DOHH2 (cell line): ENCODE measurements around the gene FBXW10.
"Not testable (repeated sequence)": the region's sequence is repeated elsewhere in the genome, so short reads cannot be mapped to it uniquely, and the experiment has no call there.

Experiments
- EZH2phosphoT487 ChIP-seq: fragments of 200-600 bp; sonication (generic); IDR thresholded peaks from 2 replicates; pipeline ENCODE4 v1.6.1; 2017; ENCODE audit warnings: borderline replicate concordance, mild to moderate bottlenecking, antibody characterized with exemption, low read length, moderate library complexity, mixed read lengths
- TF ChIP-seq, protein P1 (sequence below): fragments of 200-600 bp; sonication (generic); IDR thresholded peaks from one replicate; pipeline ENCODE4 v1.5.1; 2014; ENCODE audit warnings: antibody characterized with exemption, mild to moderate bottlenecking, low read depth, low read length; ENCODE audit not compliant: poor library complexity, severe bottlenecking

- TF ChIP-seq, protein P1, sequence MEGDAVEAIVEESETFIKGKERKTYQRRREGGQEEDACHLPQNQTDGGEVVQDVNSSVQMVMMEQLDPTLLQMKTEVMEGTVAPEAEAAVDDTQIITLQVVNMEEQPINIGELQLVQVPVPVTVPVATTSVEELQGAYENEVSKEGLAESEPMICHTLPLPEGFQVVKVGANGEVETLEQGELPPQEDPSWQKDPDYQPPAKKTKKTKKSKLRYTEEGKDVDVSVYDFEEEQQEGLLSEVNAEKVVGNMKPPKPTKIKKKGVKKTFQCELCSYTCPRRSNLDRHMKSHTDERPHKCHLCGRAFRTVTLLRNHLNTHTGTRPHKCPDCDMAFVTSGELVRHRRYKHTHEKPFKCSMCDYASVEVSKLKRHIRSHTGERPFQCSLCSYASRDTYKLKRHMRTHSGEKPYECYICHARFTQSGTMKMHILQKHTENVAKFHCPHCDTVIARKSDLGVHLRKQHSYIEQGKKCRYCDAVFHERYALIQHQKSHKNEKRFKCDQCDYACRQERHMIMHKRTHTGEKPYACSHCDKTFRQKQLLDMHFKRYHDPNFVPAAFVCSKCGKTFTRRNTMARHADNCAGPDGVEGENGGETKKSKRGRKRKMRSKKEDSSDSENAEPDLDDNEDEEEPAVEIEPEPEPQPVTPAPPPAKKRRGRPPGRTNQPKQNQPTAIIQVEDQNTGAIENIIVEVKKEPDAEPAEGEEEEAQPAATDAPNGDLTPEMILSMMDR = not testable (repeated sequence)
- TF ChIP-seq EZH2phosphoT487 = not testable (repeated sequence)
Measured at GRCh38 chr17:18721775-18722547, 21.9 kb upstream of the FBXW10 start.
